ENCODE measurements around the gene TIGD3.
"Not testable (repeated sequence)": the region's sequence is repeated elsewhere in the genome, so short reads cannot be mapped to it uniquely, and the experiment has no call there.

TIGD3 gene

GRCh38 chr11:65316227-65317024, 38.1 kb upstream of the TIGD3 start:
- no peak for DNase-seq (ENCODE audit: low read depth in 1 of 2, low spot score in 1 of 2)
- in situ Hi-C loops (cut with HindIII; ENCODE audit: low pct_unique_long_range_greater_than_20kb, low sequenced_read_pairs): no loop called here
- TF ChIP-seq JUND (IDR thresholded peaks at IDR 0.05; ENCODE audit: low read depth): no peak

- in situ Hi-C loops (cut with HindIII; ENCODE audit: low pct_unique_long_range_greater_than_20kb, low sequenced_read_pairs): no loop called here
- peak in 1 of 2 experiments; percentile 74 for DNase-seq (ENCODE audit: low read depth in 1 of 2, low spot score in 1 of 2)
Observed at GRCh38 chr11:65317025-65317786, 37.3 kb upstream of the TIGD3 start.

GRCh38 chr11:65320386-65321075, 34.0 kb upstream of the TIGD3 start:
- TF ChIP-seq JUND (IDR thresholded peaks at IDR 0.05; ENCODE audit: low read depth): no peak
- no peak for DNase-seq (ENCODE audit: low read depth in 1 of 2, low spot score in 1 of 2)
- in situ Hi-C loops (cut with HindIII; ENCODE audit: low pct_unique_long_range_greater_than_20kb, low sequenced_read_pairs): no loop called here

More at GRCh38 chr11:65317025-65317786, 37.3 kb upstream of the TIGD3 start:
- no peak for TF ChIP-seq JUND (IDR thresholded peaks at IDR 0.05; ENCODE audit: low read depth)

- no peak for DNase-seq (ENCODE audit: low read depth in 1 of 2, low spot score in 1 of 2)
- in situ Hi-C loops (cut with HindIII; ENCODE audit: low pct_unique_long_range_greater_than_20kb, low sequenced_read_pairs): no loop called here
- TF ChIP-seq JUND (IDR thresholded peaks at IDR 0.05; ENCODE audit: low read depth): no peak
Observed at GRCh38 chr11:65321076-65321475, 33.5 kb upstream of the TIGD3 start.

- DNase-seq (ENCODE audit: low read depth in 1 of 2, low spot score in 1 of 2): no peak
- no peak for TF ChIP-seq JUND (IDR thresholded peaks at IDR 0.05; ENCODE audit: low read depth)
- in situ Hi-C loops (cut with HindIII; ENCODE audit: low pct_unique_long_range_greater_than_20kb, low sequenced_read_pairs): no loop called here
Observed at GRCh38 chr11:65321828-65322485, 32.6 kb upstream of the TIGD3 start.

- DNase-seq (ENCODE audit: low read depth in 1 of 2, low spot score in 1 of 2): no peak
- in situ Hi-C loops (cut with HindIII; ENCODE audit: low pct_unique_long_range_greater_than_20kb, low sequenced_read_pairs): no loop called here
- no peak for TF ChIP-seq JUND (IDR thresholded peaks at IDR 0.05; ENCODE audit: low read depth)
Observed at GRCh38 chr11:65323813-65324212, 30.7 kb upstream of the TIGD3 start.

GRCh38 chr11:65325435-65325834, 29.1 kb upstream of the TIGD3 start:
- no peak for DNase-seq (ENCODE audit: low read depth in 1 of 2, low spot score in 1 of 2)
- TF ChIP-seq JUND (IDR thresholded peaks at IDR 0.05; ENCODE audit: low read depth): no peak
- in situ Hi-C loops (cut with HindIII; ENCODE audit: low pct_unique_long_range_greater_than_20kb, low sequenced_read_pairs): no loop called here

GRCh38 chr11:65327021-65327420, 27.5 kb upstream of the TIGD3 start:
- in situ Hi-C loops (cut with HindIII; ENCODE audit: low pct_unique_long_range_greater_than_20kb, low sequenced_read_pairs): no loop called here
- no peak for TF ChIP-seq JUND (IDR thresholded peaks at IDR 0.05; ENCODE audit: low read depth)
- no peak for DNase-seq (ENCODE audit: low read depth in 1 of 2, low spot score in 1 of 2)

- peak in 1 of 2 experiments; percentile 79 for DNase-seq (ENCODE audit: low read depth in 1 of 2, low spot score in 1 of 2)
- in situ Hi-C loops (cut with HindIII; ENCODE audit: low pct_unique_long_range_greater_than_20kb, low sequenced_read_pairs): no loop called here
- no peak for TF ChIP-seq JUND (IDR thresholded peaks at IDR 0.05; ENCODE audit: low read depth)
Observed at GRCh38 chr11:65329478-65329877, 25.1 kb upstream of the TIGD3 start.

- no peak for TF ChIP-seq JUND (IDR thresholded peaks at IDR 0.05; ENCODE audit: low read depth)
- DNase-seq (ENCODE audit: low read depth in 1 of 2, low spot score in 1 of 2): peak; percentile 56 to 96
- in situ Hi-C loops (cut with HindIII; ENCODE audit: low pct_unique_long_range_greater_than_20kb, low sequenced_read_pairs): no loop called here
Observed at GRCh38 chr11:65329944-65330403, 24.6 kb upstream of the TIGD3 start.

GRCh38 chr11:65330544-65330943, 24.0 kb upstream of the TIGD3 start:
- TF ChIP-seq JUND (IDR thresholded peaks at IDR 0.05; ENCODE audit: low read depth): no peak
- in situ Hi-C loops (cut with HindIII; ENCODE audit: low pct_unique_long_range_greater_than_20kb, low sequenced_read_pairs): no loop called here
- no peak for DNase-seq (ENCODE audit: low read depth in 1 of 2, low spot score in 1 of 2)

GRCh38 chr11:65332591-65332990, 22.0 kb upstream of the TIGD3 start:
- in situ Hi-C loops (cut with HindIII; ENCODE audit: low pct_unique_long_range_greater_than_20kb, low sequenced_read_pairs); DNase-seq (ENCODE audit: low read depth in 1 of 2, low spot score in 1 of 2): not testable (repeated sequence)

Data from T47D (cell line).